ENCODE results near the gene COL6A6. TPM values are rescaled to one million over a fixed set of nuclear protein-coding genes. Genes with fewer than 3 reads are reported as not detected.
A peak's percentile ranks its signal among the peaks of the same experiment; 100 is the strongest.
"Not testable (repeated sequence)": the region's sequence is repeated elsewhere in the genome, so short reads cannot be mapped to it uniquely, and the experiment has no call there.

Gene COL6A6
- total RNA-seq, 4 donors from 2014 or later, result not detected

- H3K36me3 ChIP-seq, result no peaks in the 10 kb centered on the region
- no peak for ATAC-seq
- H3K27me3 ChIP-seq, result no peaks in the 10 kb centered on the region
- no peaks in the 10 kb centered on the region for H3K4me1 ChIP-seq
- H3K4me3 ChIP-seq, result no peak overlapping the region
- no peak overlapping the region for H3K27ac ChIP-seq
- 69 to 74% methylated on average over 2 of the region's 2 CpGs for WGBS, 2 donors (ENCODE audit: low coverage in 1 of 2)
- TF ChIP-seq, protein P1, sequence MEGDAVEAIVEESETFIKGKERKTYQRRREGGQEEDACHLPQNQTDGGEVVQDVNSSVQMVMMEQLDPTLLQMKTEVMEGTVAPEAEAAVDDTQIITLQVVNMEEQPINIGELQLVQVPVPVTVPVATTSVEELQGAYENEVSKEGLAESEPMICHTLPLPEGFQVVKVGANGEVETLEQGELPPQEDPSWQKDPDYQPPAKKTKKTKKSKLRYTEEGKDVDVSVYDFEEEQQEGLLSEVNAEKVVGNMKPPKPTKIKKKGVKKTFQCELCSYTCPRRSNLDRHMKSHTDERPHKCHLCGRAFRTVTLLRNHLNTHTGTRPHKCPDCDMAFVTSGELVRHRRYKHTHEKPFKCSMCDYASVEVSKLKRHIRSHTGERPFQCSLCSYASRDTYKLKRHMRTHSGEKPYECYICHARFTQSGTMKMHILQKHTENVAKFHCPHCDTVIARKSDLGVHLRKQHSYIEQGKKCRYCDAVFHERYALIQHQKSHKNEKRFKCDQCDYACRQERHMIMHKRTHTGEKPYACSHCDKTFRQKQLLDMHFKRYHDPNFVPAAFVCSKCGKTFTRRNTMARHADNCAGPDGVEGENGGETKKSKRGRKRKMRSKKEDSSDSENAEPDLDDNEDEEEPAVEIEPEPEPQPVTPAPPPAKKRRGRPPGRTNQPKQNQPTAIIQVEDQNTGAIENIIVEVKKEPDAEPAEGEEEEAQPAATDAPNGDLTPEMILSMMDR (IDR thresholded peaks at IDR 0.05), result no peak
- TF ChIP-seq POLR2A (IDR thresholded peaks at IDR 0.05) (no peak), EP300 (IDR thresholded peaks at IDR 0.05) (no peak), POLR2AphosphoS5 (IDR thresholded peaks at IDR 0.05) (no peak)
- no peaks in the 10 kb centered on the region for H3K9me3 ChIP-seq
Observed at GRCh38 chr3:130533247-130533646, 16.3 kb downstream of the COL6A6 start.

DNA sequence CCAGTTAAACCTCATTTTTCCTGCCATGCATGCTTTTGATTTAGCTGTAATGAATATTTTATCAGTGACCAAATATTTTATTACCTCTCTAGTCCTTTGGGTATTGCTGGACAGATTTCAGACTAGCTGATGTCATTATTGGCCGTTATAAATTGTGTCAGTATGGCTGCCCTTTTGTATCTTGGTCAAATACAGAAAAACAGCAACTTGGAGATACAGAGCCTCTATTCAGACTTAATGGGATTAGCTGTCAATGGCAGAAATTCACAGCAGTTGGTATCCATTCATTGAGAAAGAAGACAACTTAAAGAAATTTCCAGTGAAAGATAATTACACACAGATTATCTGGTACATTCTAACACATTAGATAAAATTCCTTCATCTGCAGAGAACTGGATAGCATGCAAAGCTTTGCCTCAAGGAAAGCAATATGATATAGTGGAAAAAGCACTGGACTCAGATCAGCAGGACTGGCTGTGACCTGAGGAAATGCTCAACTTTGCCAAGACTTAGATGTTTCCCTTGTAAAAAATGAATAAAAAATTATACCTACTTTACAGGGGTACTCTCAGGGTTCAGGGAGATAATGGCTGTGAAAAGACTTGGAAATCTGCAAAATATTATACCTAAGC, 20.8 kb downstream of the COL6A6 start:
- no peaks in the 10 kb centered on the region for H3K4me1 ChIP-seq
- WGBS, 2 donors (ENCODE audit: low coverage in 1 of 2), result 31 to 44% methylated on average over 1 of the region's 1 CpG
- no peak overlapping the region for H3K27ac ChIP-seq
- no peaks in the 10 kb centered on the region for H3K9me3 ChIP-seq
- TF ChIP-seq, protein P1 (IDR thresholded peaks at IDR 0.05), result no peak
- TF ChIP-seq EP300 (IDR thresholded peaks at IDR 0.05) (no peak), POLR2AphosphoS5 (IDR thresholded peaks at IDR 0.05) (no peak), POLR2A (IDR thresholded peaks at IDR 0.05) (no peak)
- H3K27me3 ChIP-seq, result no peaks in the 10 kb centered on the region
- no peaks in the 10 kb centered on the region for H3K36me3 ChIP-seq
- no peak for ATAC-seq
- no peak overlapping the region for H3K4me3 ChIP-seq

DNA sequence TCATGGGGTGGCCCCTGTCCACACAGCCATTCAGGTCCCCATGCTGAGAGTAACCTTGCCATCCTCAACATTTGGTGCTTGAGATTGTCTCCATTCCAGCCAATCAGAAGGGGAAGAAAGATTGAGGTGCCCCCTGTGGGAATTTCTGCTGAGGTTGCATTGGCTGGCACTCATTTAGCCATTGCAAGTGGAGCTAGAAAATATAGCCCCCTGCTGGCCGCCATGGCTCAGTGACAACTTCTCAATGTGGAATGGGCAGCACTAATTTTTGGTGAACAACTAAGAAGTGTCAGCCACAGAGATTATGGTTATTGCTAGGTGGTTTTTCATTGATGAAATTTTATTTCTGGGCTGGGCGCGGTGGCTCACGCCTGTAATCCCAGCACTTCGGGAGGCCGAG, 22.0 kb downstream of the COL6A6 start:
- no peak overlapping the region for H3K27ac ChIP-seq
- no peaks in the 10 kb centered on the region for H3K4me1 ChIP-seq
- ATAC-seq, result no peak
- TF ChIP-seq, protein P1 (IDR thresholded peaks at IDR 0.05), result peak in 3 of 4 experiments; percentile 29 to 56 (median 36)
- no peak for TF ChIP-seq POLR2AphosphoS5 (IDR thresholded peaks at IDR 0.05)
- H3K4me3 ChIP-seq, result no peak overlapping the region
- no peaks in the 10 kb centered on the region for H3K36me3 ChIP-seq
- H3K9me3 ChIP-seq, result no peaks in the 10 kb centered on the region
- 81% methylated on average over 6 of the region's 6 CpGs; no CpG with 5 or more reads in 1 of the 2 donors for WGBS, 2 donors (ENCODE audit: low coverage in 1 of 2)
- no peaks in the 10 kb centered on the region for H3K27me3 ChIP-seq

DNA sequence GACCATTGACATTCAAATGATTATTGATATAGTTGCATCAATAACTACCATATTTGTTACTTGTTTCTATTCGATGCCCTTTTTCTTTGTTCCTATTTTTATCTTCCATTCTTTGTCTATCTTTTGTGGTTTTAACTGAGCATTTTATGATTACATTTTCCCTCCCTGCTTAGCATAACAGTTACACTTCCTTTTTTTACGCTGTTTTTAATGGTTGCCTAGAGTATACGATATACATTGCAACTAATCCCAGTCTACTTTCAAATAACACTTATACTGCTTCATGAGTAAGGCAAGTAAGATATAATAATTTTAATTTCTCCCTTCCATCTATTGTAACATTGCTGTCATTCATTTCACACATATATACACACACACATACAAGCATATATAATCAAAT, 26.3 kb downstream of the COL6A6 start:
- 43 to 76% methylated on average over 1 to 3 of the region's 3 CpGs for WGBS, 2 donors (ENCODE audit: low coverage in 1 of 2)
- TF ChIP-seq POLR2A (IDR thresholded peaks at IDR 0.05), result no peak
- no peak for TF ChIP-seq POLR2AphosphoS5 (IDR thresholded peaks at IDR 0.05)
- TF ChIP-seq, protein P1 (IDR thresholded peaks at IDR 0.05), result no peak
- TF ChIP-seq EP300 (IDR thresholded peaks at IDR 0.05), result no peak
- H3K9me3 ChIP-seq, result no peaks in the 10 kb centered on the region
- no peaks in the 10 kb centered on the region for H3K4me1 ChIP-seq
- H3K4me3 ChIP-seq, result no peak overlapping the region
- no peak overlapping the region for H3K27ac ChIP-seq
- no peaks in the 10 kb centered on the region for H3K27me3 ChIP-seq
- ATAC-seq, result no peak
- no peaks in the 10 kb centered on the region for H3K36me3 ChIP-seq

DNA sequence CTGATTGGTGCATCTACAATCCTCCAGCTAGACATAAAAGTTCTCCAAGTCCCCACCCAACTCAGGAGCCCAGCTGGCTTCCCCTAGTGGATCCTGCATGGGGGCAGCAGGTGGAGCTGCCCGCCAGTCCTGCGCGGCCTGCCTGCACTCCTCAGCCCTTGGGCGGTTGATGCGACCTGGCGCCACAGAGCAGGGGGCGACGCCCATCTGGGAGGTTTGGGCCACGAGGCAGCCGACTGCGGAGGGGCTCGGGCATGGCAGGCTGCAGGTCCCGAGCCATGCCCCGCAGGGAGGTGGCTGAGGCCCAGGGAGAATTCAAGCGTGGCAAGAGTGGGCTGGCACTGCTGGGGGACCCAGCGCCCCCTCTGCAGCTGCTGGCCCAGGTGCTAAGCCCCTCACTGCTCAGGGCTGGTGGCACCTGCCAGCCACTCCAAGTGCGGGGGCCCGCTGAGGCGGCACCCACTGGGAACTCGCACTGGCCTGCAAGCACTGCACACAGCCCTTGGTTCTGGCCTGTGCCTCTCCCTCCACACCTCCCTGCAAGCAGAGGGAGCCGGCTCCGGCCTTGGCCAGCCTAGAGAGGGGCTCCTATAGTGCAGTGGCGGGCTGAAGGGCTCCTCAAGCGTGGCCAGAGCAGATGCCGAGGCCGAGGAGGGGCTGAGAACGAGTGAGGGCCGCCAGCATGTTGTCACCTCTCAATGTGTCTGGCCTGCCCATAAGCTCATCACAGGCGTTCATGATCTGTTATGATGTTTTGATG, 30.1 kb downstream of the COL6A6 start:
- Histone ChIP-seq H3K36me3 (no peaks in the 10 kb centered on the region), H3K4me1 (no peaks in the 10 kb centered on the region), H3K27me3 (no peaks in the 10 kb centered on the region), H3K4me3 (no peak overlapping the region), H3K9me3 (peaks cover 0 to 7% (median 0%) of the 10 kb centered on the region in 3 donors), H3K27ac (no peak overlapping the region)
- TF ChIP-seq POLR2AphosphoS5 (IDR thresholded peaks at IDR 0.05) (no peak), EP300 (IDR thresholded peaks at IDR 0.05) (no peak), POLR2A (IDR thresholded peaks at IDR 0.05) (no peak)
- TF ChIP-seq, protein P1 (IDR thresholded peaks at IDR 0.05), result no peak
- ATAC-seq, result no peak
- WGBS, 2 donors (ENCODE audit: low coverage in 1 of 2), result 83% methylated on average over 6 of the region's 29 CpGs; no CpG with 5 or more reads in 1 of the 2 donors

DNA sequence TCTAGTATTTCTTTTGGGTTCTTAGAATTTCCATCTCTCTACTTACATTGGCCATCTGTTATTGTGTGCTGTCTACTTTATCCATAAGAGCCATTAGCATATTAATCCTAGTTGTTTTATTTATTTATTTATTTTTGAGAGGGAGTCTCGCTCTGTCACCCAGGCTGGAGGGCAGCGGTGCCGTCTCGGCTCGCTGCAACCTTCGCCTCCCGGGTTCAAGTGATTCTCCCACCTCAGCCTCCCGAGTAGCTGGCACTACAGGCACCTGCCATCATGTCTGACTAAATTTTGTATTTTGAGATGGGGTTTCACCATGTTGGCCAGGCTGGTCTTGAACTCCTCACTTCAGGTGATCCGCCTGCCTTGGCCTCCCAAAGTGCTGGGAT, 30.7 kb downstream of the COL6A6 start:
- WGBS, 2 donors (ENCODE audit: low coverage in 1 of 2), result 87 to 100% methylated on average over 2 to 9 of the region's 9 CpGs
- not testable (repeated sequence) for H3K4me3 ChIP-seq, H3K27me3 ChIP-seq, H3K27ac ChIP-seq, H3K4me1 ChIP-seq, H3K36me3 ChIP-seq, ATAC-seq
- peaks cover 0 to 13% (median 0%) of the 10 kb centered on the region in 3 donors for H3K9me3 ChIP-seq
